Measurements from ENCODE around the gene LDB2. TPM values are rescaled to one million over a fixed set of nuclear protein-coding genes. Genes with fewer than 3 reads are reported as not detected.

Gene LDB2
- total and polyA plus RNA-seq, 4 donors = 11.0 to 128 (median 55.7) TPM

DNA sequence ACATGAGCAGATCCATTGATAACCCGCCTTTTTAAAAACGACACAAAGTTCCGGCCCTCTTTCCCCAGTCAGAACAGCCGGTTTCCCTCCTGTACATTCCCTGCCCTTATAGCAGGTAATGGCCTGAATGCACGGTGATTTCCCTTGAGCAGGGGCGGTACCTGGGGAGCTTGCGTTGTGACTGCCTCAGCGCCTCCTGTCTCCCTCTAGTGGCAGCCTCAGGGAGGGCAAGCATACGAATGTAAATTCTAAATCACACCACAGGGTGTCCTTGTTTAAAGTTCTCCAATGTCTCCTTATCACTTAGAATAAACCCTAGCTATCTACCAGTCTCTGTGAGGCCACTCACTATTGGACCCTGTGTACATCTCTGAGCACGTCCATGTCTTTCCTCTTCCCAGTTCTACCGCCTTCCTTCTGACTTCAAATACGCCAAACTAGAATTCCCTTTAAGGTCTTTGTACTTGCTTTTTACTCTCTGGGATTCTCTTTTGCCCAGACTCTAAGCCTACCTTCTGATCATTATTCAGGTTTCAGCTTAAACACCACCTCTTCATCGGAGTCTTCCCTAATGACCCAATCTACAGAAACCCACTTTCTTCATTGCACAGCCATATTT, 18.4 kb upstream of the LDB2 start:
- no peak overlapping the region for H3K4me3 ChIP-seq (ENCODE audit: low read length in 2 of 2)
- no peaks in the 10 kb centered on the region for H3K27me3 ChIP-seq (ENCODE audit: control insufficient read depth in 1 of 2, insufficient read depth in 2 of 2, low read length in 1 of 2)
- intact Hi-C loops (cut with DNase I) = loop anchor here in 1 of 2 donors (5.0 kb wide), 1 partner anchor 400 kb away; no protein-coding TSS in a partner anchor
- H3K27ac ChIP-seq (ENCODE audit: low read depth in 1 of 2, low read length in 2 of 2) = no peak overlapping the region
- no peaks in the 10 kb centered on the region for H3K9me3 ChIP-seq (ENCODE audit: control insufficient read depth, low read length)
- ATAC-seq (ENCODE audit: low FRiP score) (no peak), DNase-seq (no peak)
- no peaks in the 10 kb centered on the region for H3K4me1 ChIP-seq (ENCODE audit: control insufficient read depth in 1 of 2, insufficient read depth in 2 of 2, low read length in 2 of 2)
- 84 to 86% methylated on average over 13 of the region's 13 CpGs for WGBS, 2 donors
- no peaks in the 10 kb centered on the region for H3K36me3 ChIP-seq (ENCODE audit: control insufficient read depth in 1 of 2, insufficient read depth in 2 of 2, low read length in 1 of 2)

GRCh38 chr4:16916031-16916430, 17.6 kb upstream of the LDB2 start:
- ATAC-seq (ENCODE audit: low FRiP score) = no peak

DNA sequence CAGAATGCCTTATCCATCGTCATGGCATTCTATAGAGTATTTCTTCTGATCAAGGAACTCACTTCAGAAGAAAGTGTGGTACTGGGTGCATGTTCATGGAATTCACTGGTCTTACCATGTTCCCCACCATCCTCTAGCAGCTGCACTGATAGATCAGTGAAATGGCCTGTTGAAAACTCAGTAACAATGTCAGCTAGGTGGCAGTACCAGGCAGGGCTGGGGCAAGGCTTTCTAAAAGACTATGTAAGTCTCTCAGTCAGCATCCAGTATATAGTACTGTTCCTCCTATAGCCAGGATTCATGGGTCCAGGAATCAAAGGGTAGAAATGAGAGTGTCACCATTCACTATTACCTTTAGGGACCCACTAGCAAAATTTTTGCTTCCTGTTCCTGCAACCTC, 15.8 kb upstream of the LDB2 start:
- no peak overlapping the region for H3K27ac ChIP-seq (ENCODE audit: low read depth in 1 of 2, low read length in 2 of 2)
- intact Hi-C loops (cut with DNase I) = loop anchor here in 1 of 2 donors (5.0 kb wide), 1 partner anchor 413 kb away; no protein-coding TSS in a partner anchor
- no peaks in the 10 kb centered on the region for H3K4me1 ChIP-seq (ENCODE audit: control insufficient read depth in 1 of 2, insufficient read depth in 2 of 2, low read length in 2 of 2)
- no peaks in the 10 kb centered on the region for H3K36me3 ChIP-seq (ENCODE audit: control insufficient read depth in 1 of 2, insufficient read depth in 2 of 2, low read length in 1 of 2)
- ATAC-seq (ENCODE audit: low FRiP score) (no peak), DNase-seq (no peak)
- WGBS, 2 donors = 90 to 96% methylated on average over 1 of the region's 1 CpG
- H3K9me3 ChIP-seq (ENCODE audit: control insufficient read depth, low read length) = no peaks in the 10 kb centered on the region
- no peak overlapping the region for H3K4me3 ChIP-seq (ENCODE audit: low read length in 2 of 2)
- no peaks in the 10 kb centered on the region for H3K27me3 ChIP-seq (ENCODE audit: control insufficient read depth in 1 of 2, insufficient read depth in 2 of 2, low read length in 1 of 2)

More at GRCh38 chr4:16916031-16916430, 17.6 kb upstream of the LDB2 start:
- intact Hi-C loops (cut with DNase I) = loop anchor here in 1 of 2 donors (5.0 kb wide), 1 partner anchor 401 kb away; no protein-coding TSS in a partner anchor
- Histone ChIP-seq H3K36me3 (ENCODE audit: control insufficient read depth in 1 of 2, insufficient read depth in 2 of 2, low read length in 1 of 2) (no peaks in the 10 kb centered on the region), H3K27ac (ENCODE audit: low read depth in 1 of 2, low read length in 2 of 2) (no peak overlapping the region), H3K4me1 (ENCODE audit: control insufficient read depth in 1 of 2, insufficient read depth in 2 of 2, low read length in 2 of 2) (no peaks in the 10 kb centered on the region), H3K27me3 (ENCODE audit: control insufficient read depth in 1 of 2, insufficient read depth in 2 of 2, low read length in 1 of 2) (no peaks in the 10 kb centered on the region), H3K4me3 (ENCODE audit: low read length in 2 of 2) (no peak overlapping the region), H3K9me3 (ENCODE audit: control insufficient read depth, low read length) (no peaks in the 10 kb centered on the region)
- DNase-seq = no peak
- 57 to 73% methylated on average over 2 of the region's 2 CpGs for whole genome bisulfite sequencing, 2 donors

DNA sequence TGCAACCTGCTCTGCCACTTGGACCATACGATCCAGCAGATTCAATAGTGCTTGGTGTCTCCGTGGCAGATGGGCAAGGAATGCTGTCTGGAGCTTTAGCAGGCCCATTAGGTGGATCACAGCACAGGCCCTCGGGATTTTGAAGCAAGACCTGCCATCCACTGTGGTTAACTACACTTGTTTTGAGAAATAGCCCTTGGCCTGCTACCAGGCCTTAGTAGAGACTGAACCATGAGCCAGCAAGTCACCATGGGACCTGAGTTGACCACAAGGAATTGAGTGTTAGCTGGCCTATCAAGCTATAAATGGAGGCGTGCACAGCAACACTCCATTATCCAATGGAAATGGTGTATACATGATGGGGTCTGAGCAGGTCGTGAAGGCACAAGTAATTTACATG, 14.5 kb upstream of the LDB2 start:
- ATAC-seq (ENCODE audit: low FRiP score) (no peak), DNase-seq (no peak)
- WGBS, 2 donors = 90 to 93% methylated on average over 5 of the region's 5 CpGs
- no peak overlapping the region for H3K27ac ChIP-seq (ENCODE audit: low read depth in 1 of 2, low read length in 2 of 2)
- intact Hi-C loops (cut with DNase I) = loop anchor here in 1 of 2 donors (5.0 kb wide), 1 partner anchor 414 kb away; no protein-coding TSS in a partner anchor
- H3K36me3 ChIP-seq (ENCODE audit: control insufficient read depth in 1 of 2, insufficient read depth in 2 of 2, low read length in 1 of 2) = no peaks in the 10 kb centered on the region
- H3K9me3 ChIP-seq (ENCODE audit: control insufficient read depth, low read length) = no peaks in the 10 kb centered on the region
- no peaks in the 10 kb centered on the region for H3K27me3 ChIP-seq (ENCODE audit: control insufficient read depth in 1 of 2, insufficient read depth in 2 of 2, low read length in 1 of 2)
- no peak overlapping the region for H3K4me3 ChIP-seq (ENCODE audit: low read length in 2 of 2)
- no peaks in the 10 kb centered on the region for H3K4me1 ChIP-seq (ENCODE audit: control insufficient read depth in 1 of 2, insufficient read depth in 2 of 2, low read length in 2 of 2)

- ATAC-seq (ENCODE audit: low FRiP score) = no peak
- H3K4me3 ChIP-seq (ENCODE audit: low read length in 2 of 2) = no peak overlapping the region
Observed at GRCh38 chr4:16909281-16909680, 10.8 kb upstream of the LDB2 start.

GRCh38 chr4:16908377-16909021, 10.1 kb upstream of the LDB2 start:
- H3K9me3 ChIP-seq (ENCODE audit: control insufficient read depth, low read length) = no peaks in the 10 kb centered on the region
- ATAC-seq (ENCODE audit: low FRiP score) = no peak

More at GRCh38 chr4:16909281-16909680, 10.8 kb upstream of the LDB2 start:
- no peaks in the 10 kb centered on the region for H3K4me1 ChIP-seq (ENCODE audit: control insufficient read depth in 1 of 2, insufficient read depth in 2 of 2, low read length in 2 of 2)
- no peak overlapping the region for H3K27ac ChIP-seq (ENCODE audit: low read depth in 1 of 2, low read length in 2 of 2)
- no peaks in the 10 kb centered on the region for H3K27me3 ChIP-seq (ENCODE audit: control insufficient read depth in 1 of 2, insufficient read depth in 2 of 2, low read length in 1 of 2)
- WGBS, 2 donors = 24 to 30% methylated on average over 8 of the region's 8 CpGs
- H3K9me3 ChIP-seq (ENCODE audit: control insufficient read depth, low read length) = no peaks in the 10 kb centered on the region
- H3K36me3 ChIP-seq (ENCODE audit: control insufficient read depth in 1 of 2, insufficient read depth in 2 of 2, low read length in 1 of 2) = no peaks in the 10 kb centered on the region
- no peak for DNase-seq
- intact Hi-C loops (cut with DNase I) = no loop called here

DNA sequence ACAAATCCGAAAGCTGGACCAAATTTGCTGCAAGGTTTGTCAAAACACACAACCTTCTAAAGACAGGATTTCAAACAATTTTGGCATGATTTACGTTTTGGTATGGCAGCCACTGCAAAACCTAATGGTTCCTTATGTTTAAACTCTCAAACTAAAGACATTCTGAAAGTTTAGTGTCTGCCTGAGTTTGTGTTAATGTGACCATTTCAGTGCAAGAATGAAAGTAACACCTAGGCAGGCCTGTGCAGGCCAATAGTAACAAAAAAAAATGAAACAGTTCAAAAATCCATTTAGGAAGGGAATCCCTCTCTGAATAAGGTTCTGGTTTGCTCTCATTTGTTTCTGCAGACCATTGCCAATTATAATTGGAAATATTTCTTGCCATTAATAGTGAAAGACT, 1.9 kb upstream of the LDB2 start:
- Histone ChIP-seq H3K9me3 (ENCODE audit: control insufficient read depth, low read length) (no peaks in the 10 kb centered on the region), H3K27ac (ENCODE audit: low read depth in 1 of 2, low read length in 2 of 2) (no peak overlapping the region), H3K27me3 (ENCODE audit: control insufficient read depth in 1 of 2, insufficient read depth in 2 of 2, low read length in 1 of 2) (peaks cover 0 to 1% of the 10 kb centered on the region in 2 donors), H3K36me3 (ENCODE audit: control insufficient read depth in 1 of 2, insufficient read depth in 2 of 2, low read length in 1 of 2) (no peaks in the 10 kb centered on the region), H3K4me3 (ENCODE audit: low read length in 2 of 2) (no peak overlapping the region), H3K4me1 (ENCODE audit: control insufficient read depth in 1 of 2, insufficient read depth in 2 of 2, low read length in 2 of 2) (no peaks in the 10 kb centered on the region)
- 44 to 46% methylated on average over 2 of the region's 2 CpGs for WGBS, 2 donors
- intact Hi-C loops (cut with DNase I) = no loop called here
- no peak for ATAC-seq (ENCODE audit: low FRiP score)
- no peak for DNase-seq

More at GRCh38 chr4:16908377-16909021, 10.1 kb upstream of the LDB2 start:
- DNase-seq = no peak
- intact Hi-C loops (cut with DNase I) = no loop called here
- no peaks in the 10 kb centered on the region for H3K36me3 ChIP-seq (ENCODE audit: control insufficient read depth in 1 of 2, insufficient read depth in 2 of 2, low read length in 1 of 2)
- no peaks in the 10 kb centered on the region for H3K27me3 ChIP-seq (ENCODE audit: control insufficient read depth in 1 of 2, insufficient read depth in 2 of 2, low read length in 1 of 2)
- no peak overlapping the region for H3K27ac ChIP-seq (ENCODE audit: low read depth in 1 of 2, low read length in 2 of 2)
- WGBS, 2 donors = 88 to 92% methylated on average over 6 of the region's 6 CpGs
- H3K4me3 ChIP-seq (ENCODE audit: low read length in 2 of 2) = no peak overlapping the region
- H3K4me1 ChIP-seq (ENCODE audit: control insufficient read depth in 1 of 2, insufficient read depth in 2 of 2, low read length in 2 of 2) = no peaks in the 10 kb centered on the region

DNA sequence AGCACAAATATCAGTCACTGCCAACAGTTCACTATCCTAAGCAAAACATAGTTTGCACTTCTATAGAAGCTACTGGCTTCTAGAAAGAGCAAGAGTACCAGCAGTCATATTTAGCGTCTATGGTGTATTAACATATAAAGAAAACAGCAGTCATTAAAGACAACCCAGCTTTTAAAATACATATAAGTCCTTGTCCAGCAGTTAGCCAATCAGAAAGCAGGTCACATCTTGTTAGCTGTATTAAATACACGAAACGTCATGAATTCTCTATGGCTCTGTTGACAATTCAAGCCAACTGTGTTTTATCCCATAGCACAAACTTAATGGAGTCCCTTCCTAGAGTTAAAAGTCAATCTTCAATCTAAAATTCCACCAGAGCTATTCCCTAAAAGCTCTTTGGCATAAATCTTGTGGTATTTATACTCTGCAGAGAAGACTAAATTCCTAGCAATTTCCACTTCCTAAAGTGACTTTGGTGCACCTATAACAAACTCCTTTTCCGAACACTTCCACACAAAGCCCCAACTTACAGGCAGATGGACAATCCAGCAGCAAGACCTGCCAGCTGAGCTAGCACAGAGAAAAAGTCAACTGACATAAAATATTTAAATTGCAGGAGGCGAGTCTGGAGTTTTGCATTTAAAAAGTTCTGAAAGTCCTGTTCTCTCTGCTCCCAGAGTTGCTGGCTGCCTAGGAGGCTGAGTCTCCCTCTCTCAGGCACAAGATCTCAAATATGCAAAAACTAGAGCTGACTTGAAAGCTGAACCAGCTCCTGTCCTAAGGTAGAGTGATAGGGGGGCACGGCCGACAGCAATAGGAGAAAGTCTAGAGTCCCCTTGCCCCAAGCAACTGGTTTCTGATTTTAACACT, 1.3 kb downstream of the LDB2 start:
- 5 to 11% methylated on average over 7 of the region's 7 CpGs for WGBS, 2 donors
- H3K27ac ChIP-seq (ENCODE audit: low read depth in 1 of 2, low read length in 2 of 2) = no peak overlapping the region
- H3K9me3 ChIP-seq (ENCODE audit: control insufficient read depth, low read length) = no peaks in the 10 kb centered on the region
- intact Hi-C loops (cut with DNase I) = no loop called here
- H3K27me3 ChIP-seq (ENCODE audit: control insufficient read depth in 1 of 2, insufficient read depth in 2 of 2, low read length in 1 of 2) = peaks cover 0 to 1% of the 10 kb centered on the region in 2 donors
- no peak for DNase-seq
- H3K4me1 ChIP-seq (ENCODE audit: control insufficient read depth in 1 of 2, insufficient read depth in 2 of 2, low read length in 2 of 2) = no peaks in the 10 kb centered on the region
- H3K36me3 ChIP-seq (ENCODE audit: control insufficient read depth in 1 of 2, insufficient read depth in 2 of 2, low read length in 1 of 2) = no peaks in the 10 kb centered on the region
- peak overlapping the region in 1 of 2 donors; percentile 20 for H3K4me3 ChIP-seq (ENCODE audit: low read length in 2 of 2)
- no peak for ATAC-seq (ENCODE audit: low FRiP score)
